IMR-90 (cell line): ENCODE data around the gene RAX2. TPM values are rescaled to one million over a fixed set of nuclear protein-coding genes. Genes with fewer than 3 reads are reported as not detected.

Source experiments
- ATAC-seq: fragments of 200-7000 bp; cut with Tn5 transposase; 2 replicates; pipeline ENCODE4 v1.9.1; 2020; ENCODE audit warnings: low read depth, mild to moderate bottlenecking, moderate library complexity
- BruUV-seq: library from RNA; stranded (reverse); fragments of 400-500 nt; replicated peaks from 2 replicates; lab custom pipeline; 2021; lab: Mats Ljungman, UMichigan
- CTCF ChIA-PET: fragments of 300-600 bp; formaldehyde crosslinking; extraction: SDS; loops from one replicate; lab custom pipeline; 2021; ENCODE audit warnings: antibody characterized with exemption; lab: Yijun Ruan, JAX
- POLR2A ChIA-PET: fragments of 300-600 bp; sonication (Branson Sonifier 250); formaldehyde crosslinking; loops from one replicate; lab custom pipeline; 2022; ENCODE audit warnings: antibody characterized with exemption; ENCODE audit not compliant: unreplicated experiment; lab: Charles Lee
- DNase-seq: peaks from one replicate; pipeline ENCODE4 v3.0.0; 2013
- H2AFZ ChIP-seq: replicated peaks from 2 replicates; pipeline ENCODE3; 2013; ENCODE audit warnings: low read length, mild to moderate bottlenecking; ENCODE audit not compliant: poor library complexity
- H2AK5ac ChIP-seq: 2 replicates; pipeline ENCODE4 v1.6.1; 2013; ENCODE audit warnings: low read depth, low read length, inconsistent platforms
- H2AK9ac ChIP-seq: replicated peaks from 2 replicates; pipeline ENCODE3; 2013; ENCODE audit warnings: mild to moderate bottlenecking, low read depth, low read length, moderate library complexity; ENCODE audit not compliant: poor library complexity
- H2BK120ac ChIP-seq: 2 replicates; pipeline ENCODE4 v1.6.1; 2013; ENCODE audit warnings: low read depth, low read length, inconsistent platforms
- H2BK15ac ChIP-seq: 3 replicates; pipeline ENCODE4 v1.6.1; 2013; ENCODE audit warnings: low read depth, low read length, inconsistent platforms
- H2BK20ac ChIP-seq: 2 replicates; pipeline ENCODE4 v1.6.1; 2013; ENCODE audit warnings: low read depth, mild to moderate bottlenecking, inconsistent platforms, low read length, moderate library complexity
- H2BK5ac ChIP-seq: 2 replicates; pipeline ENCODE4 v1.6.1; 2013; ENCODE audit warnings: mild to moderate bottlenecking, low read depth, low read length, inconsistent platforms; ENCODE audit not compliant: poor library complexity, severe bottlenecking
- H3K14ac ChIP-seq: replicated peaks from 2 replicates; pipeline ENCODE4 v1.6.1; 2013; ENCODE audit warnings: low read depth, low read length, inconsistent platforms
- H3K18ac ChIP-seq: 2 replicates; pipeline ENCODE4 v1.6.1; 2013; ENCODE audit warnings: low read depth, low read length, control low read depth
- H3K23ac ChIP-seq: 2 replicates; pipeline ENCODE4 v1.6.1; 2013; ENCODE audit warnings: low read depth, low read length, inconsistent platforms
- H3K27ac ChIP-seq: 2 replicates; pipeline ENCODE4 v1.5.1; 2013; ENCODE audit warnings: mild to moderate bottlenecking, control low read depth, low read length; ENCODE audit not compliant: insufficient read depth
- H3K27me3 ChIP-seq: 2 replicates; pipeline ENCODE4 v1.6.1; 2013; ENCODE audit warnings: low read length; ENCODE audit not compliant: control insufficient read depth, insufficient read depth
- H3K36me3 ChIP-seq: 2 replicates; pipeline ENCODE4 v1.6.1; 2013; ENCODE audit warnings: low read length, mixed read lengths; ENCODE audit not compliant: control insufficient read depth, insufficient read depth
- H3K4ac ChIP-seq: 2 replicates; pipeline ENCODE4 v1.6.1; 2013; ENCODE audit warnings: low read depth, low read length, inconsistent platforms
- H3K4me1 ChIP-seq: 2 replicates; pipeline ENCODE4 v1.6.1; 2013; ENCODE audit warnings: low read length, mixed read lengths; ENCODE audit not compliant: control insufficient read depth, insufficient read depth
- H3K4me2 ChIP-seq: 2 replicates; pipeline ENCODE4 v1.6.1; 2013; ENCODE audit warnings: low read depth, mild to moderate bottlenecking, control low read depth, low read length, moderate library complexity
- H3K4me3 ChIP-seq: 2 replicates; pipeline ENCODE4 v1.5.1; 2013; ENCODE audit warnings: low read depth, mild to moderate bottlenecking, control low read depth, low read length, moderate library complexity; ENCODE audit not compliant: insufficient read depth
- H3K56ac ChIP-seq: 2 replicates; pipeline ENCODE4 v1.6.1; 2013; ENCODE audit warnings: low read length, inconsistent platforms; ENCODE audit not compliant: insufficient read depth; ENCODE audit errors: extremely low read depth
- H3K79me1 ChIP-seq, 2 experiments: 2 replicates each; pipeline ENCODE4 v1.6.1; 2013; ENCODE audit warnings: low read length in 2 of 2, inconsistent platforms in 1 of 2, low read depth in 1 of 2
- H3K9ac ChIP-seq: 2 replicates; pipeline ENCODE4 v1.6.1; 2013; ENCODE audit warnings: low read depth, low read length, control low read depth
- H3K9me1 ChIP-seq: 2 replicates; pipeline ENCODE4 v1.6.1; 2013; ENCODE audit warnings: low read length, inconsistent platforms; ENCODE audit not compliant: insufficient read depth
- H3K9me3 ChIP-seq: 2 replicates; pipeline ENCODE4 v1.6.1; 2013; ENCODE audit warnings: low read length; ENCODE audit not compliant: control insufficient read depth, insufficient read depth
- H4K20me1 ChIP-seq: 2 replicates; pipeline ENCODE4 v1.6.1; 2013; ENCODE audit warnings: low read length, inconsistent platforms; ENCODE audit not compliant: insufficient read depth
- H4K5ac ChIP-seq: 2 replicates; pipeline ENCODE4 v1.6.1; 2013; ENCODE audit warnings: mild to moderate bottlenecking, low read depth, low read length, control low read depth
- H4K8ac ChIP-seq, 2 experiments: 2 replicates each; pipeline ENCODE4 v1.6.1; 2013; ENCODE audit warnings: low read depth in 2 of 2, low read length in 2 of 2, control low read depth in 1 of 2, inconsistent platforms in 1 of 2
- H4K91ac ChIP-seq: 2 replicates; pipeline ENCODE4 v1.6.1; 2013; ENCODE audit warnings: low read depth, low read length, inconsistent platforms; ENCODE audit not compliant: insufficient read depth
- CEBPB ChIP-seq: IDR thresholded peaks from 2 replicates; pipeline ENCODE4 v1.6.1; 2012; ENCODE audit warnings: low read depth, low read length, improper control_type of control experiment
- CTCF ChIP-seq: conservative IDR thresholded peaks from 2 replicates; pipeline ENCODE4 v1.5.1; 2012; ENCODE audit warnings: mild to moderate bottlenecking, low read depth, low read length, improper control_type of control experiment
- ELK1 ChIP-seq: fragments of 150-350 bp; IDR thresholded peaks from 2 replicates; pipeline ENCODE4 v1.6.1; 2016; ENCODE audit warnings: low read depth, mild to moderate bottlenecking, low read length, moderate library complexity, borderline replicate concordance
- FOS ChIP-seq: fragments of 150-350 bp; IDR thresholded peaks from 2 replicates; pipeline ENCODE4 v1.6.1; 2016; ENCODE audit warnings: low read depth, low read length
- MAZ ChIP-seq: IDR thresholded peaks from 2 replicates; pipeline ENCODE4 v1.6.1; 2012; ENCODE audit warnings: low read depth, mild to moderate bottlenecking, low read length, improper control_type of control experiment, moderate library complexity, borderline replicate concordance
- MXI1 ChIP-seq: IDR thresholded peaks from 2 replicates; pipeline ENCODE4 v1.6.1; 2012; ENCODE audit warnings: low read depth, mild to moderate bottlenecking, low read length, moderate library complexity, borderline replicate concordance
- NFE2L2 ChIP-seq: fragments of 150-350 bp; IDR thresholded peaks from 2 replicates; pipeline ENCODE4 v1.6.1; 2016; ENCODE audit warnings: low read depth, mild to moderate bottlenecking, low read length
- POLR2A ChIP-seq: IDR thresholded peaks from 2 replicates; pipeline ENCODE4 v1.6.1; 2012; ENCODE audit warnings: mild to moderate bottlenecking, low read depth, low read length
- RAD21 ChIP-seq: IDR thresholded peaks from 2 replicates; pipeline ENCODE4 v1.6.1; 2012; ENCODE audit warnings: low read length, improper control_type of control experiment
- RCOR1 ChIP-seq: IDR thresholded peaks from 2 replicates; pipeline ENCODE4 v1.6.1; 2012; ENCODE audit warnings: mild to moderate bottlenecking, low read length, improper control_type of control experiment; ENCODE audit not compliant: insufficient replicate concordance
- SMC3 ChIP-seq: fragments of 150-350 bp; IDR thresholded peaks from 2 replicates; pipeline ENCODE4 v1.6.1; 2016; ENCODE audit warnings: low read depth, mild to moderate bottlenecking, antibody characterized with exemption, low read length, moderate library complexity
- USF2 ChIP-seq: fragments of 150-350 bp; IDR thresholded peaks from 2 replicates; pipeline ENCODE4 v1.6.1; 2017; ENCODE audit warnings: mild to moderate bottlenecking, antibody characterized with exemption, low read length, low read depth
- WGBS, 2 experiments: methylation state at CpG; one replicate each; pipeline versions ENCODE4 v1.1.5 to v1.1.7; 2013; ENCODE audit warnings: missing lambda C conversion rate in 2 of 2; ENCODE audit not compliant: insufficient read length in 1 of 2; ENCODE audit errors: extremely low coverage in 2 of 2; 5-methylcytosine and 5-hydroxymethylcytosine counted together
- dilution Hi-C: fragments of 300-500 bp; cut with HindIII; formaldehyde crosslinking; loops from one replicate; pipeline ENCODE4 v1.14.3; 2018; ENCODE audit warnings: low sequenced_read_pairs; ENCODE audit not compliant: unreplicated experiment
- in situ Hi-C: fragments of 300-500 bp; cut with MboI; formaldehyde crosslinking; loops from 3 replicates; pipeline ENCODE4 v1.14.3; 2019; ENCODE audit warnings: low sequenced_read_pairs, inconsistent platforms, mixed read lengths
- intact Hi-C: fragments of 100-400 bp; cut with micrococcal nuclease; formaldehyde crosslinking; loops from 2 replicates; pipeline ENCODE4 v1.10.0; 2022
- polyA plus RNA-seq, 3 experiments: library from polyadenylated mRNA; depleted of rRNA; stranded (reverse); fragments of >200 nt; gene quantifications; 2 replicates each; pipeline ENCODE4 v1.2.3, GENCODE V29; 2012; ENCODE audit warnings: low replicate concordance in 1 of 3
- total RNA-seq: library from RNA; depleted of rRNA; stranded (reverse); fragments of >200 nt; gene quantifications from 2 replicates; pipeline ENCODE4 v1.2.3, GENCODE V29; 2012

The RAX2 gene
- total and polyA plus RNA-seq, 2 of the 4 experiments (the other 2 are of a cell fraction), result not detected

GRCh38 chr19:3774621-3775373 is 2.8 kb upstream of the RAX2 start:
- ATAC-seq (no peak), DNase-seq (no peak)
- H3K14ac ChIP-seq, result no peak overlapping the region
- H4K5ac ChIP-seq, result no peak overlapping the region
- no peaks in the 10 kb centered on the region for H3K9me1 ChIP-seq
- H3K4ac ChIP-seq, result no peak overlapping the region
- no peak overlapping the region for H3K56ac ChIP-seq
- peaks cover 5% of the 10 kb centered on the region; the same call in 1 of the 2 replicates for H3K27me3 ChIP-seq
- no peak overlapping the region for H3K9ac ChIP-seq
- H2BK20ac ChIP-seq, result no peak overlapping the region
- no peaks in the 10 kb centered on the region for H3K79me1 ChIP-seq
- no peaks in the 10 kb centered on the region for H4K20me1 ChIP-seq
- H3K18ac ChIP-seq, result no peak overlapping the region
- H3K4me2 ChIP-seq, result no peak overlapping the region
- in situ Hi-C loops (no loop called here), dilution Hi-C loops (no loop called here), intact Hi-C loops (no loop called here)
- H3K23ac ChIP-seq, result no peak overlapping the region
- no peak for TF ChIP-seq CEBPB
- TF ChIP-seq RCOR1, result no peak
- TF ChIP-seq CTCF, result no peak
- TF ChIP-seq RAD21, result no peak
- TF ChIP-seq NFE2L2, result no peak
- TF ChIP-seq USF2, result no peak
- TF ChIP-seq FOS, result no peak
- no peak for TF ChIP-seq MXI1
- no peak for TF ChIP-seq ELK1
- TF ChIP-seq MAZ, result no peak
- TF ChIP-seq SMC3, result no peak
- no peak for TF ChIP-seq POLR2A
- peaks cover 1% of the 10 kb centered on the region; the same call in 1 of the 2 replicates for H3K36me3 ChIP-seq
- H4K8ac ChIP-seq, result no peak overlapping the region
- no peak overlapping the region for H2AK5ac ChIP-seq
- H2BK5ac ChIP-seq, result no peak overlapping the region
- H3K9me3 ChIP-seq, result no peaks in the 10 kb centered on the region
- CTCF ChIA-PET, result interaction anchor here (0.5 kb wide), 1 partner anchor 90 kb away, joined by 3 read pairs; no protein-coding TSS in a partner anchor
- WGBS, 2 experiments, result 59% methylated on average over 10 of the region's 25 CpGs; no CpG with 5 or more reads in 1 of the 2 experiments
- no peak overlapping the region for H2BK120ac ChIP-seq
- H2BK15ac ChIP-seq, result no peak overlapping the region
- H3K4me3 ChIP-seq, result no peak overlapping the region
- POLR2A ChIA-PET, result interaction anchor here (0.5 to 1.2 kb wide), 3 partner anchors 12 to 1092 kb away, joined by 3 to 4 read pairs (median 3); partner anchors contain the start of genes EEF2 and MRPL54
- BruUV-seq, result no TSS peak
- H3K4me1 ChIP-seq, result no peaks in the 10 kb centered on the region
- no peak overlapping the region for H2AFZ ChIP-seq
- H3K27ac ChIP-seq, result no peak overlapping the region
- H4K91ac ChIP-seq, result no peak overlapping the region
- no peak overlapping the region for H2AK9ac ChIP-seq
